Brain microvascular endothelial cell (primary cell): ENCODE data around the gene GSG1L.

ENCODE experiments used
- DNase-seq: peaks from one replicate; pipeline ENCODE4 v3.0.0-alpha.2; 2020
- H3K27ac ChIP-seq: fragments of 250-450 bp; sonication (Bioruptor Pico); 2 replicates; pipeline ENCODE4 v1.5.1; 2020; ENCODE audit warnings: mild to moderate bottlenecking, moderate library complexity
- H3K27me3 ChIP-seq: fragments of 250-450 bp; sonication (Bioruptor Pico); replicated peaks from 2 replicates; pipeline ENCODE4 v1.5.1; 2020; ENCODE audit warnings: mild to moderate bottlenecking
- H3K36me3 ChIP-seq: fragments of 250-450 bp; sonication (Bioruptor Pico); replicated peaks from 2 replicates; pipeline ENCODE4 v1.5.1; 2020; ENCODE audit warnings: mild to moderate bottlenecking
- H3K4me3 ChIP-seq: 2 replicates; pipeline ENCODE4 v1.5.1; 2011; ENCODE audit warnings: low read depth, mild to moderate bottlenecking, control low read depth, low read length, moderate library complexity
- in situ Hi-C: cut with HindIII; loops from 2 replicates; pipeline ENCODE4 v1.10.0; 2017; ENCODE audit warnings: low sequenced_read_pairs, low pct_ligation_motif_present
- TF ChIP-seq, protein P1 (sequence below): IDR thresholded peaks from 2 replicates; pipeline ENCODE4 v1.5.1; 2011; ENCODE audit warnings: low read depth, mild to moderate bottlenecking, moderate library complexity, low read length, control low read depth, inconsistent platforms; ENCODE audit errors: missing control alignments

The GSG1L gene

DNA sequence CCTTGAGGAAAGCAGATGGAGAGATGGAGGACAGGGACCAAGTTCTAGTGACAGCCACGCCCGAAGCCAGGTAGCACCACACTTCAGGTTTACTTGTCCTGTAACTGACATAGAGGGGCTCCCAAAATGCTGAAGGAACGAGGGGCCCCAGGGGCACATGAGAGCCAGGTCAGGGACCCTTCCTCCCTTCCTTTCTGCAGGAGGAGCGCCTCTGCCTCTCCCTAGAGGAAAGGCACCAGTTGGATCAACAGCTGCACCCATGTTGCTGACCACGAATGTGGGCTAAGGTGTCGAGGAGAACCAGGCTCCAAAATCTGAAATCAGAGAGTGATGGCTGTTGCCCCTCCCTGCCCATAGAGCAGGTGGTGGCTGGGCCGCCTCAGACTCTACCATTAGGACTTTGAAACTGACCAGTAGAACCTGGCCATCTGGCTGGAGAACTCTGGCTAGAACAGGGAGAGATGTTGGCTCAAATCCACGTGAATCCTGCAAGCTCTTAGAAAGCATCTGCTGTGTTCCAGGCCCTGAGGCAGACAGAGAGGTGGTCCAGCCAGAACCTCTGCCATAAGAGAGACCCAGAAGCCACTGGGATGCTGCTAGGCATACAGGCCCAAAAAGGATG, 294.8 kb downstream of the GSG1L start:
- TF ChIP-seq, protein P1, sequence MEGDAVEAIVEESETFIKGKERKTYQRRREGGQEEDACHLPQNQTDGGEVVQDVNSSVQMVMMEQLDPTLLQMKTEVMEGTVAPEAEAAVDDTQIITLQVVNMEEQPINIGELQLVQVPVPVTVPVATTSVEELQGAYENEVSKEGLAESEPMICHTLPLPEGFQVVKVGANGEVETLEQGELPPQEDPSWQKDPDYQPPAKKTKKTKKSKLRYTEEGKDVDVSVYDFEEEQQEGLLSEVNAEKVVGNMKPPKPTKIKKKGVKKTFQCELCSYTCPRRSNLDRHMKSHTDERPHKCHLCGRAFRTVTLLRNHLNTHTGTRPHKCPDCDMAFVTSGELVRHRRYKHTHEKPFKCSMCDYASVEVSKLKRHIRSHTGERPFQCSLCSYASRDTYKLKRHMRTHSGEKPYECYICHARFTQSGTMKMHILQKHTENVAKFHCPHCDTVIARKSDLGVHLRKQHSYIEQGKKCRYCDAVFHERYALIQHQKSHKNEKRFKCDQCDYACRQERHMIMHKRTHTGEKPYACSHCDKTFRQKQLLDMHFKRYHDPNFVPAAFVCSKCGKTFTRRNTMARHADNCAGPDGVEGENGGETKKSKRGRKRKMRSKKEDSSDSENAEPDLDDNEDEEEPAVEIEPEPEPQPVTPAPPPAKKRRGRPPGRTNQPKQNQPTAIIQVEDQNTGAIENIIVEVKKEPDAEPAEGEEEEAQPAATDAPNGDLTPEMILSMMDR = no peak
- no peak overlapping the region for H3K4me3 ChIP-seq
- H3K36me3 ChIP-seq = no peaks in the 10 kb centered on the region
- in situ Hi-C loops = no loop called here
- H3K27me3 ChIP-seq = no peaks in the 10 kb centered on the region
- no peak overlapping the region for H3K27ac ChIP-seq
- no peak for DNase-seq

DNA sequence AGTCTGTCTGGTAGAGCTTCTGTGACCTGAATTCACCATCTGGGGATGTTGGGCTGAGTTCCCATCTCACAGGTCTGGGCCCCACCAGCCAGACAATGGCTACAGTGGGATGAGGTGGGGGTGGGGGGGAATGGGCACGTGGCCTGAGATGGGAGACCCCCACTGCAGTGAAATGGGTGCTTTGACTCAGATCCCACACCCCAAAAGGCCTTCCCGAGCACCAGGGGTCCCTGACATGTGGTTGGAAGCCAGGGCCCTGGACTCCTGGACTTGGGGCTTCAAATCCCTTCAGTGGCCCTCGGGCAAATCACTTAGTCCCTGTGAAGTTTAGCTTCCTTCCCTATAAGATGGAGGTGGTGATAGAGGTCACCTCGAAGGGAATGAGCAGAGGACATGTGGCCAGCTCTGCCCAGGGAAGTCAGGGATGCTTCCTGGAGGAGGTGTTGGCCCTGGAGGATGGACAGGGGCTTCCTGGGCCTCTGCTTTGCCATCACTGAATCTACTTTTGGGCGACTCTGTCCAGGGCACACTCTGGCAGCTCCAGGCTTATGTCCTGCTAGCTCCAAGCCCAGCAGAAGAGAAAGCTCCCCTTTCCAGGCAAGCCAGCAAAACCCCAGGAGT, 295.4 kb downstream of the GSG1L start:
- Histone ChIP-seq H3K4me3 (no peak overlapping the region), H3K36me3 (no peaks in the 10 kb centered on the region), H3K27ac (no peak overlapping the region), H3K27me3 (no peaks in the 10 kb centered on the region)
- TF ChIP-seq, protein P1 = no peak
- in situ Hi-C loops = no loop called here
- DNase-seq = no peak

DNA sequence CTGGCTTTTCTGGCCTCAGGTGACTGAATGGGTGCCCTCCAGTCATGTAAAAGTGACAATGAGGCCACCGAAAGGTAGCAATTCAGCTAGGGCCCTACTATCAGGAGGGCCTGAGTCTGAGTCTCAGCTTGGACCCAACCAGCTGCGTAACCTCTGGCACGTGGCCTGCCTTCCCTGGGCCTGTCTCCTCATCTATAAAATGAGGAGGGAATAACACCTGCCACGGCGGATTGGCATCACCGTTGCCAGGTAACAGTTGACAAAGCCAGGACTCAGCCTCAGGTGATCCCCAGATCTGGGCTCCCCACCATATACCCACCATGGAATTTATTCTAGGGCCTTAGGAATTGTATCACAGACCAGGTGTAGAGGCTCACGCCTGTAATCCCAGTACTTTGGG, 296.4 kb downstream of the GSG1L start:
- TF ChIP-seq, protein P1 = no peak
- Histone ChIP-seq H3K4me3 (no peak overlapping the region), H3K36me3 (no peaks in the 10 kb centered on the region), H3K27me3 (no peaks in the 10 kb centered on the region), H3K27ac (no peak overlapping the region)
- in situ Hi-C loops = no loop called here
- DNase-seq = no peak

DNA sequence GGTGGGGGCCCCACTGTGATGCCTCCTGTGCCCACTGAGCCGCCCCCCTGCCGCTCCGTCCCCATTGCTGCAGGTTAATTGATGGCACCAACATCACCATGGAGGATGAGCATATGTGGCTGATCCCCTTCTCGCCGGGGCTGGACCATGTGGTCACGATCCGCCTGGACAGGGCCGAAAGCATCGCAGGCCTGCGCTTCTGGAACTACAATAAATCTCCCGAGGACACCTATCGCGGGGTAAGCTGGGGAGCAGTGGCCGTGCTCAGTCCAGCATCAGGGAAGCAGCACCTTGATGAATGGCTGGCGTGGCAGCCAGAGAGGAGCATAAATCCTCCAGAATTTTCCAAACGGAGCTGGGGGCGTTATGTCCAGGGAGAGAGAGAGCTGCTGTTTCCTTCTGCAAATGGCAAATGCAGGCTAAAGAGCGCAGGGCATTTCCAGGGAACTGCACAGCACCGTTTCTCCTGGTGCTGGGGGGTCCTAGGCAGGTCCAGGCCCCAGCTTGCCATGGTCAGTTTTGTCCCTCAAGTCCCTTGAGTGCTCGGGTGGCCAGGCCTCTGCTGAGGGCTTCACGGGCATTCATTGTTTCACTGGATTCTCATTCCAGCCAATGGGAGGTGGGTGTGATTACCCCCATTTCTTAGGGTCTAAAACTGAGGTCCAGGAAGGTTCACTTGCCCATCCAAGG, 297.1 kb downstream of the GSG1L start:
- Histone ChIP-seq H3K4me3 (no peak overlapping the region), H3K27ac (no peak overlapping the region), H3K27me3 (no peaks in the 10 kb centered on the region), H3K36me3 (no peaks in the 10 kb centered on the region)
- DNase-seq = no peak
- in situ Hi-C loops = no loop called here
- TF ChIP-seq, protein P1 = no peak

DNA sequence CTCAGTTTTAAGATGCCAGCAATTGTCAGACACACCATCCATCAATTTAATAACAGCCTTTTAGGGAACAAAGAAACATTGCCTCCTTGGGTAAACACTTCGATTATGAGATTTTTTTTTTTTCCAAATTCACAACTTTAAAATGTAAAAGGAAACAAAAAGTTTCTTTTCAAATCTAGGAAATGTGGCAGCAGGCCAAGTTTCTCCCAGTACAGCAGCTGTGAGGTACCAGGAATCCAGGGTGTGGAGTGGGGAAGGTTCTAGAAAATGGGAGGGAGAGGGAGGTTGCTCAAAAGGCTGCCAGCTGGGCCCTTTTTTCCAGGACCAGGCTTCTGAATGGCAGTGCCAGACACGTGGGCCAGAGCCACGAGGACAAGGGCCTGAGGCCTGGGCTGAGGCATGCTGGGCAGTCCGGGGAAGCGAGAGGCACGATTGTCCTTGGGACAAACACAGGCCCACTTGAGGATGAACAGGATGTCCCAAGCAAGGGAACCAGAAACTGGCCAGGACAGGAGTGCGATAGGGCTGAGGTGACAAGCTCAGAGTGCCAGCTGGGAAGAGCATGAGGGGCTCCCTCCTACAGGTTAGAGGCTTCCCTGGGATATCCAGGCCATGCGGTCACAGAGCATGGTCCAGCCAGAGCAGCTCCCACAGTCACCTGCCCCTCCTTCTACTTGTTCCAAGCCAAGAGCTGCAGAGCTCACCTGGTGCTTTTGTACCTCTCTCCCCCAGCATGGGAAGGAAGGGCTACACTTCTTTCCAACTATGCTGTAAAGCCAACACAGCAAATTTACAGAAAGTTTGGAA, 298.4 kb downstream of the GSG1L start:
- H3K27me3 ChIP-seq = no peaks in the 10 kb centered on the region
- DNase-seq = no peak
- TF ChIP-seq, protein P1 = no peak
- H3K4me3 ChIP-seq = no peak overlapping the region
- in situ Hi-C loops = no loop called here
- H3K36me3 ChIP-seq = no peaks in the 10 kb centered on the region
- no peak overlapping the region for H3K27ac ChIP-seq
